K562 (cell line): ENCODE results near the gene SORCS2. TPM values are rescaled to one million over a fixed set of nuclear protein-coding genes. Genes with fewer than 3 reads are reported as not detected.

ENCODE experiments used
- ATAC-seq: fragments of 200-7000 bp; cut with Tn5 transposase; 3 replicates; pipeline ENCODE4 v1.9.1; 2020; ENCODE audit warnings: moderate library complexity
- BruUV-seq: library from RNA; stranded (reverse); fragments of 400-500 nt; replicated peaks from 2 replicates; lab custom pipeline; 2021; lab: Mats Ljungman, UMichigan
- CTCF ChIA-PET: fragments of 300-600 bp; formaldehyde crosslinking; extraction: SDS; loops from one replicate; lab custom pipeline; 2021; ENCODE audit warnings: low intra/inter-chr PET ratio; lab: Yijun Ruan, JAX
- POLR2A ChIA-PET: fragments of 300-600, 350-650 bp; sonication (Branson Sonifier 250); formaldehyde crosslinking; extraction: SDS; loops from one replicate; lab custom pipeline; 2021; ENCODE audit warnings: antibody characterized with exemption, inconsistent platforms; lab: Yijun Ruan, JAX
- DNase-seq, 4 experiments: peaks; one replicate each; pipeline versions ENCODE4 v3.0.0 to v3.0.0-alpha.2; 2011 to 2018; ENCODE audit warnings: low spot score in 3 of 4, mixed read lengths in 3 of 4; ENCODE audit errors: extremely low read depth in 1 of 4
- FAIRE-seq: peaks from 2 replicates; lab custom pipeline; 2011; peaks lifted over from hg19 to GRCh38; lab: Jason Lieb, UNC
- H2AFZ ChIP-seq: 2 replicates; pipeline ENCODE4 v1.6.0; 2011; ENCODE audit warnings: low read depth, low read length, control low read depth, inconsistent platforms
- H3K27ac ChIP-seq: fragments of 200-600 bp; 3 replicates; pipeline ENCODE4 v1.8.0; 2011; ENCODE audit warnings: low read depth, mild to moderate bottlenecking, control low read depth, inconsistent platforms, low read length, moderate library complexity, mixed read lengths; ENCODE audit errors: extremely low read depth
- H3K27me3 ChIP-seq, 2 experiments: fragments of 300-600 bp in 1 of 2; 2 replicates in 1 of 2; 3 replicates in 1 of 2; pipeline versions ENCODE4 v1.6.0 to v1.8.0; 2011; ENCODE audit warnings: inconsistent platforms in 2 of 2, low read length in 2 of 2, mild to moderate bottlenecking in 1 of 2, mixed read lengths in 1 of 2, moderate library complexity in 1 of 2; ENCODE audit not compliant: control insufficient read depth in 2 of 2, insufficient read depth in 2 of 2
- H3K36me3 ChIP-seq: fragments of 300-600 bp; 3 replicates; pipeline ENCODE4 v1.8.0; 2011; ENCODE audit warnings: mild to moderate bottlenecking, low read length, inconsistent platforms; ENCODE audit not compliant: control insufficient read depth, insufficient read depth
- H3K4me1 ChIP-seq, 2 experiments: fragments of 200-600 bp in 1 of 2; replicated peaks in 1 of 2; 2 replicates in 1 of 2; 3 replicates in 1 of 2; pipeline versions ENCODE4 v1.5.1 to v1.8.0; 2011; ENCODE audit warnings: inconsistent platforms in 2 of 2, low read length in 2 of 2, mild to moderate bottlenecking in 1 of 2, mixed read lengths in 1 of 2, moderate library complexity in 1 of 2; ENCODE audit not compliant: control insufficient read depth in 2 of 2, insufficient read depth in 2 of 2
- H3K4me2 ChIP-seq: 2 replicates; pipeline ENCODE4 v1.6.1; 2011; ENCODE audit warnings: low read length, control low read depth, inconsistent platforms, mixed read lengths; ENCODE audit not compliant: insufficient read depth
- H3K4me3 ChIP-seq: fragments of 200-600 bp; sonication (generic), shearing (Covaris generic); 2 replicates; pipeline ENCODE4 v1.5.1; 2016; ENCODE audit warnings: control low read depth, inconsistent platforms
- H3K79me2 ChIP-seq: fragments of 200-600 bp; 3 replicates; pipeline ENCODE4 v1.8.0; 2011; ENCODE audit warnings: low read length, inconsistent platforms; ENCODE audit not compliant: control insufficient read depth, insufficient read depth
- H3K9ac ChIP-seq, 2 experiments: 2 replicates each; pipeline versions ENCODE4 v1.6.0 to v1.6.1; 2011; ENCODE audit warnings: low read depth in 2 of 2, low read length in 2 of 2, control low read depth in 1 of 2, inconsistent platforms in 1 of 2, mild to moderate bottlenecking in 1 of 2, mixed read lengths in 1 of 2; ENCODE audit not compliant: insufficient read depth in 1 of 2
- H3K9me1 ChIP-seq: one replicate; pipeline ENCODE4 v1.6.0; 2011; ENCODE audit warnings: inconsistent platforms, mild to moderate bottlenecking, low read length, moderate library complexity; ENCODE audit not compliant: control insufficient read depth, insufficient read depth
- H3K9me3 ChIP-seq: replicated peaks from 2 replicates; pipeline ENCODE4 v1.5.1; 2011; ENCODE audit warnings: low read depth, low read length, inconsistent platforms; ENCODE audit not compliant: control insufficient read depth, insufficient read depth
- H4K20me1 ChIP-seq: replicated peaks from 2 replicates; pipeline ENCODE4 v1.6.1; 2011; ENCODE audit warnings: low read length, inconsistent platforms, mixed read lengths; ENCODE audit not compliant: control insufficient read depth, insufficient read depth
- FOXJ2 ChIP-seq: fragments of 200-800 bp; sonication (Bioruptor generic); IDR thresholded peaks from 2 replicates; pipeline ENCODE4 v1.6.1; 2016; ENCODE audit warnings: missing genetic modification characterization, missing compliant biosample characterization
- WGBS: fragments of 100-300 bp; shearing (Covaris generic); methylation state at CpG from one replicate; pipeline ENCODE4 v1.1.6; 2016; ENCODE audit warnings: low coverage, mixed read lengths; ENCODE audit not compliant: insufficient coverage; ENCODE audit errors: missing lambda C conversion rate; 5-methylcytosine and 5-hydroxymethylcytosine counted together
- in situ Hi-C: fragments of 300-500 bp; cut with MboI; formaldehyde crosslinking; loops from 4 replicates; pipeline ENCODE4 v1.15.0; 2018; ENCODE audit warnings: inconsistent platforms, mixed read lengths
- intact Hi-C: fragments of 100-400 bp; cut with micrococcal nuclease; formaldehyde crosslinking; loops from 2 replicates; pipeline ENCODE4 v1.14.2; 2022
- polyA plus RNA-seq, 8 experiments: library from polyadenylated mRNA; depleted of rRNA in 4 of 8; stranded (reverse) in 5 of 8; unstranded in 3 of 8; fragments of >200 nt; fragmentation: Nextera tagmentation in 2 of 8; fragmentation: Illumina TruSeq in 1 of 8; extraction: Ambion mirVana in 2 of 8; extraction: Trizol in 1 of 8; gene quantifications; 2 replicates each; pipeline versions ENCODE4 v1.2.1 to v1.2.3, GENCODE V29; 2011 to 2014; ENCODE audit warnings: inconsistent platforms in 1 of 8, missing spikeins in 1 of 8
- total RNA-seq, 7 experiments: library from RNA; depleted of rRNA in 6 of 7; stranded (reverse); fragments of >200 nt in 6 of 7; fragmentation: Illumina TruSeq in 2 of 7; extraction: Trizol in 2 of 7; gene quantifications; 2 replicates each; pipeline versions ENCODE4 v1.2.1 to v1.2.3, GENCODE V29; 2011 to 2021; ENCODE audit warnings: low replicate concordance in 1 of 7
- TF ChIP-seq, protein P1 (sequence below): IDR thresholded peaks from 2 replicates; pipeline ENCODE4 v1.6.1; 2016; ENCODE audit warnings: missing genetic modification characterization, missing compliant biosample characterization
- TF ChIP-seq, protein P2 (sequence below): sonication (generic); formaldehyde crosslinking; IDR thresholded peaks from 2 replicates; pipeline ENCODE4 v1.8.0; 2022; ENCODE audit warnings: mild to moderate bottlenecking, missing genetic modification reagents

Gene SORCS2
- total and polyA plus RNA-seq, 9 of the 15 experiments (the other 6 are each of a cell fraction or from before 2014, with no cell fraction given) = not detected

DNA sequence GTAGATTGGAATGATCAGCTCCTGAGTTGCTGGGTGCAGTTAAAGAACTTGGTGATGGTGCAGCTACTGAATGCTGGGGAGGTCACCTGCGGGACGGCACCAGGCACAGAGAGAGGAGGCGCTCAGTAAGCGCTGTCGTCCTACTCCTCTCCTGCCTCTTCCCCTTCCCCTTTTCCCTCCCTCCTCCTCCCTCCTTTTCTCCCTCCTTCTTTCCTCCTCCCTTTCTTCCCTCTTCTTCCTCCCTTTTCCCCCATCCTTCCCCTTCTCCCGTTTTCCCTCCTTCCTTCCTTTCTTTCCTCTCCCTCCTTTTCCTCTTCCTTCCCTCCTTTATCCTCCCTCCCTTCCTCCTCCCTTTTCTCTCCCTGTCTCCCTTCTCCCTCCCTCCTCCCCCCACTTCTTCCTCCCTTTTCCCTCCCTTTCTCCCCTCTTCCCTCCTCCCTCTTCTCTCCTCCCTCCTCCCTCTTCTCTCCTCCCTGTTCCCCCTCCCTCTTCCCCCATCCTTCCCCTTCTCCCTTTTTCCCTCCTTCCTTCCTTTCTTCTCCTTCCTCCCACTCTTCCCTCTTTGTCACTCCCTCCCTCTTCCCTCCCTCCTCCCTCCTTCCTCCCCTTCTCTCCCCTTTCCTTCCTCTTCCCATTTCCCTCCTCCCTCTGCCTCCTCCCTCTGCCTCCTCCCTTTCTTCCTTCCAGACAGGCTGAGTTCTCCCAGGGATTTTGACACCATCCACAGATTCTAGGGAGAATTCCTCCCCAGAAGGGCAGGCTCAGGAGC, 330.3 kb downstream of the SORCS2 start:
- TF ChIP-seq, protein P1, sequence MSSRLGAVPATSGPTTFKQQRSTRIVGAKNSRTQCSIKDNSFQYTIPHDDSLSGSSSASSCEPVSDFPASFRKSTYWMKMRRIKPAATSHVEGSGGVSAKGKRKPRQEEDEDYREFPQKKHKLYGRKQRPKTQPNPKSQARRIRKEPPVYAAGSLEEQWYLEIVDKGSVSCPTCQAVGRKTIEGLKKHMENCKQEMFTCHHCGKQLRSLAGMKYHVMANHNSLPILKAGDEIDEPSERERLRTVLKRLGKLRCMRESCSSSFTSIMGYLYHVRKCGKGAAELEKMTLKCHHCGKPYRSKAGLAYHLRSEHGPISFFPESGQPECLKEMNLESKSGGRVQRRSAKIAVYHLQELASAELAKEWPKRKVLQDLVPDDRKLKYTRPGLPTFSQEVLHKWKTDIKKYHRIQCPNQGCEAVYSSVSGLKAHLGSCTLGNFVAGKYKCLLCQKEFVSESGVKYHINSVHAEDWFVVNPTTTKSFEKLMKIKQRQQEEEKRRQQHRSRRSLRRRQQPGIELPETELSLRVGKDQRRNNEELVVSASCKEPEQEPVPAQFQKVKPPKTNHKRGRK (tag) = peak; percentile 57; the same call in 1 of the 2 replicates
- TF ChIP-seq, protein P2, sequence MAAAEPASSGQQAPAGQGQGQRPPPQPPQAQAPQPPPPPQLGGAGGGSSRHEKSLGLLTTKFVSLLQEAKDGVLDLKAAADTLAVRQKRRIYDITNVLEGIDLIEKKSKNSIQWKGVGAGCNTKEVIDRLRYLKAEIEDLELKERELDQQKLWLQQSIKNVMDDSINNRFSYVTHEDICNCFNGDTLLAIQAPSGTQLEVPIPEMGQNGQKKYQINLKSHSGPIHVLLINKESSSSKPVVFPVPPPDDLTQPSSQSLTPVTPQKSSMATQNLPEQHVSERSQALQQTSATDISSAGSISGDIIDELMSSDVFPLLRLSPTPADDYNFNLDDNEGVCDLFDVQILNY (CRISPR knock-in tag) = no peak
- no peak for TF ChIP-seq FOXJ2
- in situ Hi-C loops (no loop called here), intact Hi-C loops (no loop called here)
- ATAC-seq (no peak), FAIRE-seq (no peak), DNase-seq (no peak)
- Histone ChIP-seq H3K79me2 (no peaks in the 10 kb centered on the region), H3K36me3 (no peaks in the 10 kb centered on the region), H4K20me1 (0 out of 2 replicates have a peak, but pooled peaks cover 15% of the 10 kb centered on the region), H3K4me1 (peaks cover 0 to 3% of the 10 kb centered on the region in 2 experiments; a peak in 1 of 5 replicates), H3K4me2 (no peak overlapping the region), H2AFZ (no peak overlapping the region), H3K4me3 (no peak overlapping the region), H3K9me1 (no peaks in the 10 kb centered on the region), H3K27me3 (peaks cover 5 to 73% of the 10 kb centered on the region in 2 experiments; a peak in 4 of 5 replicates), H3K9me3 (no peaks in the 10 kb centered on the region), H3K9ac (no peak overlapping the region), H3K27ac (no peak overlapping the region)
- no TSS peak for BruUV-seq
- WGBS = 0% methylated on average over 6 of the region's 6 CpGs
- ChIA-PET CTCF (no interaction called here), POLR2A (no interaction called here)
